ENCODE results near the gene STRAP. TPM values are rescaled to one million over a fixed set of nuclear protein-coding genes. Genes with fewer than 3 reads are reported as not detected.
"Not testable (repeated sequence)": the region's sequence is repeated elsewhere in the genome, so short reads cannot be mapped to it uniquely, and the experiment has no call there.

The STRAP gene
- total RNA-seq, 1 donor from 2014 or later: 80.9 TPM

DNA sequence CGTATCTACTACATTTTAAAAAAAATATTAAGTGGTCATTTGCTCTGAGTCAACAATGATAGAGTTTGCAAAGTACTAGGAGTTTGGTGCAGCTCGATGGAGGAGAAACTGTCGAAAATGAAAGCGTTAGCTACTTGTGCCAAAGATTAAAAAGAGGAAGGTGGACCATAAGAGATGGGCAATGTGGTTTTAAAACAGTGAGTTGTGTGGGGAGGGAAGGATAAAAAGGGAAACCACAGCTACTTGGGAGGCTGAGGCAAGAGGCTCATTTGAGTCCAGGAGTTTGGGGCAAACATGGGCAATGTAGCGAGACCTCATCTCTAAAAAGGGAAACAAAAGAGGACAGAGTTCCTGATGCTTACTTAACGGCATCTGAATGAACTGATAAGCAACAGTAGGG lies 18.2 kb upstream of the STRAP start:
- DNase-seq (ENCODE audit: extremely low read depth, low read depth, low spot score): no peak

DNA sequence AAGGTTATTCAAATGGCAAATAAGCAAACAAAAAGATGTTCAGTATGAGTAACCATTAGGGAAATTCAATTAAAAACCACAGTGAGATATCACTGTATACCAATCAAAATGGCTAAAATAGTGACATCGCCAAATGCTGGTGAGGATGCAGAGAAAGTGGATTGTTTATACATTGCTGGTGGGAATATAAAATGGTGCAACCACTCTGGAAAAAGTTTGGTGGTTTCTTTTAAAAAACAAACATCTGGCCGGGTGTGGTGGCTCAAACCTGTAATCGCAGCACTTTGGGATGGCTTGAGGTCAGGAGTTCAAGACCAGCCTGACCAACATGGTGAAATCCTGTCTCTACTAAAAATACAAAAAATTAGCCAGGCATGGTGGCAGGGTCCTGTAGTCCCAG lies 14.0 kb upstream of the STRAP start:
- no peak for DNase-seq (ENCODE audit: extremely low read depth, low read depth, low spot score)

DNA sequence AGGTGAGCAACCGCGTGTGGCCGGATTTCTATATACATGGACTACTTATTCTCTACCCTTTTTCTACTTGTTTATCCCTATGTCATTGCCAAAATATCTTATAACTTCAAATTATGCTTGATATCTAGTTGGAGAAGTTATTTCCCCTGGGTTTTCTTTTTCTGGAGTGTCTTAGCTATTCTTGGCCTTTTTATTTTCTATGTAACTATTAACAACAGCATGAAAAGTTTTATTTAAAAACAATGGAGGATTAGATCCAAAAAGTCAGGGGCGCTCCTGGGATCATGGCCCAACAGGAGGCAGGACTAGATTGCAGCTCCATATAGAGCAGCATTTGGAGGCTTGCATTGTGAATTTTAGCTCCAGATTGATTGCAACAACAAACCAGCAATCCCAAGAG lies 8.6 kb upstream of the STRAP start:
- no peak for DNase-seq (ENCODE audit: extremely low read depth, low read depth, low spot score)

DNA sequence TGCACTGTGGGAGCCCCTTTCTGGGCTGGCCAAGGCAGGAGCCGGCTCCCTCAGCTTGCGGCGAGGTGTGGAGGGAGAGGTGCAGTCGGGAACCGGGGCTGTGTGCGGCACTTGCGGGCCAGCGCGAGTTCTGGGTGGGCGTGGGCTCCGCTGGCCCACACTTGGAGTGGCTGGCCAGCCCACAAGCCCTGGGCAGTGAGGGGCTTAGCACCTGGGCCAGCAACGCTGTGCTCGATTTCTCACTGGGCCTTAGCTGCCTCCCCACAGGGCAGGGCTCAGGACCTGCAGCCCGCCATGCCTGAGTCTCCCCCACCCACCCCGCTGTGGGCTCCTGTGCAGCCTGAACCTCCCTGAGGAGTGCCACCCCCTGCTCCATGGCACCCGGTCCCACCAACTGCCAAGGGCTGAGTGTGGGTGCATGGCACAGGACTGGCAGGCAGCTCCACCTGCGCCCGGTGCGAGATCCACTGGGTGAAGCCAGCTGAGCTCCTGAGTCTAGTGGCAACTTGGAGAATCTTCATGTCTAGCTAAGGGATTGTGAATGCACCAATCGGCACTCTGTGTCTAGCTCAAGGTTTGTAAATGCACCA lies 7.5 kb upstream of the STRAP start:
- not testable (repeated sequence) for DNase-seq (ENCODE audit: extremely low read depth, low read depth, low spot score)

DNA sequence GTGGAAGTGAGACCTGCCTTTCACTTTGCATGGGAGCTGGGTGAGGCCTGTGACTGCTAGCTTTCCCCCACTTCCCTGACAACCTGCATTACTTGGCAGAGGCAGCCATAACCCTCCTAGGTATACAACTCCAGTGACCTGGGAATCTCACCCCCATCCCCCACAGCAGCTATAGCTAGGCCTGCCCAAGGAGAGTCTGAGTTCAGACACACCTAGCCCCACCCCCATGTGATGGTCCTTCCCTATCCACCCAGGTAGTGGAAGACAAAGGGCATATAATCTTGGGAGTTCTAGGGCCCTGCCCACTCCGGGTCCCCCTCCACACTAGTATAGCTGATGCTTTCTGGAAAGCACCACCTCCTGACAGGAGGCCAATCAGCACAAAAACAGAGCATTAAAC lies 6.3 kb upstream of the STRAP start:
- no peak for DNase-seq (ENCODE audit: extremely low read depth, low read depth, low spot score)

DNA sequence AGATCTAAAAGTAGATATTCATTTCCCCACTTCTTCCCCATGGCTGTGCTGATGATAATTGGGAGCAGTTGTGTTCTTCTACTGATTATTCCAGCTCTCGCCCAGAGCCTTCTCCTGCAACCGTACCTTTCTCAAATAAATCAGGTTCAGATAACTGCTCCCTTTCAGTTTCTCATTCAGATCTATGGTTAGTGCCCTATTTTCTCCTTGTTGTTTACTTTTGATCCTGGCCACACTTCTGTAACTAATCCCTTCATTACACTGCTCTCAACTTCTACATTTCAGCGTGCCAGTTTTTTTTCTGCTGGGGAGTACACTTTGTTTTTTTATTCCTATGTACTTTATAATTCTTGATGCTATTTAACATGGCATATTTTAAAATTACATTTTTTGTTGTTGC lies 2.8 kb upstream of the STRAP start:
- DNase-seq (ENCODE audit: extremely low read depth, low read depth, low spot score): no peak

DNA sequence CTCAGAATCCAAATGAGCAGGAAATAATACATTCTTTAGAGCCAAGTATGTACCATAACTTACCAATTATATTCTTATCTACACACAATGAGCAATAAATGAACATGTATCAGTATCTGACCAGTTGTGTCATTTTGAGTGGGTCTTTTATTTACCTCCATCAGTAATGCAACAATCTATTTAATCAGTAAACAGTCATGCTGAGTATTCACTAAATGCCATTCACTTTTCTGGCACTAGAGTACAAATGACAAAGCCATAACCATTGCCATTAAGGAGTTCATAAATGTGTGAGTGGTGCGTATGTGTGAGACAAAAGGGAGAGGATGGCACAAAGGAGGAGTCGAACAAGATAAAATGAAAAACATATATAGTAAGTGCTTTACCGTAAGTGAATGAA lies 1.5 kb upstream of the STRAP start:
- no peak for DNase-seq (ENCODE audit: extremely low read depth, low read depth, low spot score)

DNA sequence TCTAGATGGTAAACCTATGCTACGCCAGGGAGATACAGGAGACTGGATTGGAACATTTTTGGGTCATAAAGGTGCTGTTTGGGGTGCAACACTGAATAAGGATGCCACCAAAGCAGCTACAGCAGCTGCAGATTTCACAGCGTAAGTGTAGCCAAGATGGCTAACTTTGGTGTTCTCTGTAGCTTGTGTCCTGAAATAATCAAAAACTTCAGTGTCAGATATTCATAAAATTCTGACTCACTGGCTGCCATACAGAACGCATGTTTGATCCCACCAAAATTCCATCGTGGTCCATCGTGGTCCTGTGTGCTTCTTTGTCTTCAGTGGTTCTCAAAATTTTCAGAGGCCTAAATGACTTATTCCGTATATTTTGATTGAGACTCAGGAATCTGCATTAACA lies 1.3 kb downstream of the STRAP start:
- no peak for DNase-seq (ENCODE audit: extremely low read depth, low read depth, low spot score)

DNA sequence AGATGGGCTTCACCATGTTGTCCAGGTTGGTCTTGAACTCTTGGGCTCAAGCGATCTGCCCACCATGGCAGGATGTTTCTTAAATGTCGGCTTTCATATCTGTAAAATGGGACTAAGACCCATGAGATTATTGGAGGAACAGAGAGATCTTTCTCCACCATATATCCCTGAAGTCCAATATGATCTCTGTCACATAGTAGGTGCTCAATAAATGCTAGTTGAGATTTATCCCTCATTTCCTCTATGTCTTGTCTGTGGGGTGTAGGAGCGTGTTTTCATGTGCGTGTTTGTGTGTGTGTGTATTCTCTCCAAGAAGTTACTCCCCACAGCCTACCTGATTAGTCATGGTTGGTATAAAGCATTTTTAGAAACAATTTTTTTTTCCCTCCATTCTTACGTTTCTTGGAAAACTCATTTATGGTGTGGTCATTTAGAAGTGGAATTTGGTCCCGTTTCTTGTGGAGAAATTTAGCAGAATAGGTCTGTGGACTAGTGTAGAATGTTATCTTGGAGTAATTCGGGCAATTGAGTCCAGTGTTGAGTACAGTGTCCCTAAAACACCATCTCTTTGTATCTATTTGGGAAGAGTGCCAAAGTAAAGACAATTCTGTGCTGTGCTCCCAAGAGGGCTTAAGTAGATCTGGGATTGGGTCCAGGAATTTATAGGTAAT lies 4.3 kb downstream of the STRAP start:
- no peak for DNase-seq (ENCODE audit: extremely low read depth, low read depth, low spot score)

DNA sequence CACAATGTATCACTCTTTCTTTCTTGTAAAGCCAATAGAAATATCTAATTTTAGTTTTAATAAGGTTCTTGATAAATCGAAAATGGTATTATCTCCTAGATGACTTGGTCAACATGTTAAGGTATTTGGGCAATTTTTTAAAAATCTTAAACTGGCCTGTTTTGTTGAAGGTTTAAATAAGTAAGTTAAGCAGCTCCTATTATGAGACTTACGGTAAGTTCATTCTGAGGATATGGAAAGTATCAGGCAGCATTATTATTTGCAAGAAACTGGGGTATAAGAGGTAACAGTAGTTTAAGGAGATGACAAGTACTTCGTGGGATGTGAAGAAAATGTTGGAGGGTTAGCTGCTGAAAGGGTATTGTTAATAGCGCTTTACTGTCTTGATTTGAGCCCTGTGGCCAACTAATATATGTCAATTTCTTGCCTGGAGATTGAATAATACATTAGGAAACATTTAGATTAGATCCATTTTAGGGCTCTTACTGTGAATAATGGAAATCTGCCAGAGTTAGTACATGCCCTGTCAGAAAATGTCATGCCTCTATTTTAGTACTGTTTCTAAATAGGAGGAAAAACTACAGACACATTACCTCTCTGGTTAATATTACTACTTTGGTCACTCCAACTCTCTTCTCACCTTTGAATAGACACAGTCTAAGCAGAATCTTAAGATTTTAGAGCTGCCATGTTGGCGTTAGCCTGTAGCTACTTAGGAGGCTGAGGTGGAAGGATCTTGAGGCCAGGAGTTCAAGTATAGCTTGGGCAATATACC lies 5.0 kb downstream of the STRAP start:
- no peak for DNase-seq (ENCODE audit: extremely low read depth, low read depth, low spot score)

DNA sequence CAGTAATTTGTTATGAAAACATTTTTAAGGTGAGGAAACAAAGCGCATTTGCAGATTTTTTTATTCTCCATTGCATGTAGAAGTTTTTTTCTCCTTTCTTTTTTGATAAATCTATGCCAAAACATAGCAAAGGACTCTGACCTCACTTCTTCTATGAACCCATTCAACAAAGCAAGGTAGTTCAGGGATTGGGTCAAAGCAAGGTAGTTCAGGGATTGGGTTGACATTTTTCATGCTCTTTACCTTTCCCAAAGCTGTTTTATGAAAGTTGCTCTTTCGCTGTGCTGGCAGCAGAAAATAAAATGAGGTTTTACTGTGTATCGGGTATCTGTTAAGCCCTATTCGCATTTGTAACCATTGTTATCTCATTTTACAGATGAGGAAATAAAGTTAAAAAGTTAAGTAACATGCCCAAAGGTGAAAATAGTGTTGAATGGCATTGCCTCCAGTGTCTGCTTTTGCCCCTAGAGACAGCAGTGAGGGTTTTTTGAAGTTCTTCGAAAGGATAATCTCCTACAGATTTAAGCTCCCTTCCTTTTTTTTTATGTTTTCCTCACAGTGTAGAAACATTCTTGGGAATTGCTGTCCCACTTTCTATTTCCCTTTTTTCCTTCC lies 10.6 kb downstream of the STRAP start:
- DNase-seq (ENCODE audit: extremely low read depth, low read depth, low spot score): no peak

DNA sequence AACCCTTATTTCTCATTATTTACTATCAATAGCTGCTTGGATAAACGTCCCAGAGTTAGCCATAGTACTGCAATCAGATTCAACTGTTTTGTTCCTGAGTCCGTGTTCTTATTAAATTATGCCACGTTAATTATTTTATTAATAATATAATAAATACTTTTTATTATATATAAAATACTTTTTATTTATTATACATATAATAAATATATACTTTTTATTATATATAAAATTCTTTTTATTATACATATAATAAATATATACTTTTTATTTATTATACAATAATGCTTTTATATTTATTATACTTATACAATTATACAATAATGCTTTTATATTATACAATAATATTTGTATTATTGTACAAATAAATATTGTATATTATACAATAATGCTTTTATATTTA lies 11.1 kb downstream of the STRAP start:
- DNase-seq (ENCODE audit: extremely low read depth, low read depth, low spot score): no peak

DNA sequence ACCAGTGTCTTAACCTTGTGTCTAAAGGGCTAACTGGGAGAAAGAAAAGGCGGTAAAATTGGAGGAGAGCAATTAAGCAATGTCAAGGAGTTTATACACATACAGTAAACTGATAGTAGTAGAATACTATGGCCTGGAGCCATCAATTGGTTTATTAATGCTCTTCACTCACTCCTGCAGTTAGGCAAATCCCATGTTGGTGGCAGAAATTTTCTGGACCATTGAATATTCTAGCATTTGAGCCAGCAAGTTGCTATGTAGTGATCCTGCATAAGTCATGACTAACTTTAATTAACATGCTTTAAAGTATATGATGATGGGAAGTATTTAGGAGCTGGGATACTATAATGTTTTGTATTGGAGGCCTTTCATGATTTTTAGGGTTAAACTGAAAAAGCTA lies 14.7 kb downstream of the STRAP start:
- no peak for DNase-seq (ENCODE audit: extremely low read depth, low read depth, low spot score)

DNA sequence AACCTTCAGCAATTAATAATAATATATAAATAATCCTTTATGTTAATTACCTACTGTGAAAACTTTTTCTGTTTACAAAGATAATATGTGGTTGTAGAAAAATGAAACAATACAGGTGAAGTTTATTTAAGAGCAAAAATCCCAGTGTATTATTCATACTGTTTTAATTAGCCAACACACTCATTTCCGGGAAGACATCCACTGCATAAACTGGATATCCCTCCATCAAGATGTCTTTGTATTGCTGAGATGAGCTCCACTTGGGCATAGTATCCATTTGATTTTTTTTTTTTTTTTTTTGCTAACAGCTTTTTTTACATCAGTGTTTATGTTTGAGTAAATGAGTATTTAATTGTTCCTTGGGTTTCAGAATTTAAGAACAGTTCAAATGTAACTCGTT lies 15.2 kb downstream of the STRAP start:
- DNase-seq (ENCODE audit: extremely low read depth, low read depth, low spot score): no peak

DNA sequence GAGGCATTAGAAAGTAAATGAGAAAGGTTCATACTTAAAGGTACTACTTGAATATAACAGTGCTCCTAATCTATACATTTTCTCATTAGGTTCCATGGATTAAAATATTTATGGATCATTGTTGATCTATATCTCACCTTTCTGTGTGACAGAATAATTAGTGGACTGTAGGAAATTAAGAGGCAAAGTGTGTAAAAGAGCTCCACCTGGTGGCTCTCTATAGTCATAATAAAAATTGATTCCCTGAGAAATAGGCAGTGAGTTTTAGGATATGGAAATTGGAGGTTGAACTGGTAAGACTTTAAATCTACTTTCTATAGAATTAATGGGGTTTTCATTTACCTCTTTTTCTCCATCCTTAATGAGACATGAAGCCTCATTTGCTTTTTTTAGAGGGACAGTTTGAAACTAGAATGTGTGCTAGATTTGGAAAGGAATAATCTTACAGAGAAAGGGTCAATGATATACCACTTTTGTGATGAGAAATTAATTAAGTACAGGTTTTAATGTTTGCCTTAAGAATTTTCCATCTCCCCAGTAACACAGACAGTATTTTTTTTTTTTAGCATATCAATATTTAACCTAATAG lies 17.2 kb downstream of the STRAP start:
- DNase-seq (ENCODE audit: extremely low read depth, low read depth, low spot score): no peak

DNA sequence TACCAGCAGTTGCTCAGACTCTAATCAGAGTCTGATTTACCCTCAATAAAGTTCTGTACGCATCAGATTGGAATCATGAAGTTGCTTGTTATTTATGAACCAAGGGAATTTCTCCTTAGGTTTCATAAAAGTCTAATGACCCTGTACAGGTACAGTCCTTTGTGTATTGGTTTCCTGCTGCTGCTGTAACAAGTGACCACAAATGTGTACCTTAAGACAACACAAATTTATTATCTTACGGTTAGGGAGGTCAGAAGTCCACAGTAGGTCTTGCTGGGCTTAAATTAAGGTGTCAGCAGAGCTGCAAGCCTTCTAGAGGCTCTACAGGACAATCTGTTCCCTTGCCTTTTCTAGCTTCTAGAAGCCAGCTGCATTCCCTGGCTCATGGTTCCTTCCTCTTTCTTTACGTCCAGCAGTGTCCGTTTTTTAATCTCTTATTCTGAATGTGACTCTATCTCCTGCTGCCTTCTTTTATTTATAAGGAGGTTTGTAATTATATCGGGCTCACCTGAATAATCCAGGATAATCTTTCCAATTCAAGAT lies 22.3 kb downstream of the STRAP start:
- DNase-seq (ENCODE audit: extremely low read depth, low read depth, low spot score): no peak

DNA sequence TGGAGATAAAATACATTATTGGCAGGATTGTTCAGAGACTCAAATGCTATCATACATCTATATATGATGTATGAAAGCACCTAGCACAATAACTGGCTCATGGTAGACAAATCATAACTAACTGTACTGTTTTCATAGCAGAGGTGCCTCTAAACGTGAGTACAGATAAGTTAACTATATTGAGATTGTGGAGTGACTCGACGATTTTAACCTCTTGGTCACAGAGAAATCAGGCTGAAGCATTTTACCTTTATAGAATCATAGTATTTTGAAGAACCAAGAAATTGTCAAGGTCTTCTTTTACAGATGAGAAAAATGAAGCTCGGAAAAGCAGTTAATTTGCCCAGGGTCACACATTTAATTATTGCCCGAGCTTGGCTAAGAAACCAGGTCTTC lies 28.3 kb downstream of the STRAP start:
- no peak for DNase-seq (ENCODE audit: extremely low read depth, low read depth, low spot score)

DNA sequence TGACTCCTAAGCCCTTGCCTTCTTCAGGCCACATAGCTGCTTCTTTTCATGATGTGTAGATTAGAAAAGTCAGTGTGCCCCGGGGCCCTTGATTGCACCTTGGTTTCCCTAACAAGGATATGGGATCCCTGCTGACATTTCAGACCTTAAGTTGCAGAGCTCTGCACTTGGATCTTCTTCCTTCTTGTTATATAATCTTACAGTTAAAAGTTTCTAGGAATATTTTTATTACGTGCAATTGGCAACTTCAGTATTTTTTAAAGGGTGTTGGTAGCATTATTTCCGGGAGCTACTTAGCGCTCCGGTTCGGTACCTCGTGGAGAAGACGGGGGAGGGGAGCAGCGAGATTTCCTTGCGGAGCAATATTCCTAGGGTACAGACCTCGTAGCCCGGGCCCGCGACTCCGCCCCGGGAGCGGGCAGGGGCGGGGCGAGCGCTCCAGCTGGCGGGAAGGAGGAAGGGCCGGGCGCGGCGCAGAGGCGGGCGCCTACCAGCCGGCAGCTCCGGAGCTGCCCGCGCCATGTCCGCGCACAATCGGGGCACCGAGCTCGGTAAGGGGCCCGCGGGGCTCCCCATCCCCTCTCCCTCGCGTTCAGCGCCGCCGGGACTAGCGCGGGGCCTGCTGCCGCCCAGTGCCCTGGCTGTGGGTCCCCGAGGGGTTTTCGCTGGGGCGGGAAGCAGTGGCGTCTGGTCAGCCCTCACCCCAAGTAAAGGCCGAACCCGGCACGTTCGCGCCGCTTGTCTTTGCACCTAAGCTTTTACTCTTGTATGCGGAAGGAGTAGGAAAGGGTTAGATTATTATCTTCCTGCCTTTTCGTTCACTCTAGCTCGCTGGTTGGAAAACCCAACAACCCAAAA lies 28.9 kb downstream of the STRAP start, which contains the start of gene DERA:
TSS of gene DERA (plus strand) at position 469 of the 858 bp plus-strand sequence. CDS start at position 521, 52 bp downstream.
- no peak for DNase-seq (ENCODE audit: extremely low read depth, low read depth, low spot score)

DNA sequence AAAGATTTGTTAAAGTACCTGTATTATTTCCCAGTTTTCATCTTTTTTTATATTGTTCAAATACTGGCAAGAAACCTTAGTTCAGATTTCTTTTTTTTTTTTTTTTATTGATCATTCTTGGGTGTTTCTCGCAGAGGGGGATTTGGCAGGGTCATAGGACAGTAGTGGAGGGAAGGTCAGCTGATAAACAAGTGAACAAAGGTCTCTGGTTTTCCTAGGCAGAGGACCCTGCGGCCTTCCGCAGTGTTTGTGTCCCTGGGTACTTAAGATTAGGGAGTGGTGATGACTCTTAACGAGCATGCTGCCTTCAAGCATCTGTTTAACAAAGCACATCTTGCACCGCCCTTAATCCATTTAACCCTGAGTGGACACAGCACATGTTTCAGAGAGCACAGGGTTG lies 29.7 kb downstream of the STRAP start:
- DNase-seq (ENCODE audit: extremely low read depth, low read depth, low spot score): not testable (repeated sequence)

DNA sequence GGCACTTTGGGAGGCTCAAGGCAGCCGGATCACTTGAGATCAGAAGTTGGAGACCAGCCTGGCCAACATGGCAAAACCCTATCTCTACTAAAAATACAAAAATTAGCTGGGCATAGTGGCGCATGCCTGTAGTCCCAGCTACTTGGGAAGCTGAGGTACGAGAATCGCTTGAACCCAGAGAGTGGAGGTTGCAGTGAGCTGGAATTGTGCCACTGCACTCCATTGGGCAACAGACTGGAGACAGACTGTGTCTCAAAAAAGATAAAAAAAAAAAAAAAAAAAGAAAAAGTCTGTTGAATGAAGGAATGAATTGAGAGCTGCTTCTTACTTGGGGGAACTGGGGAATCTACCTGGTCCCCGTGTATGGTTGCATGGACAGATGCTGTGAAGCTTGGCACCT lies 31.9 kb downstream of the STRAP start:
- not testable (repeated sequence) for DNase-seq (ENCODE audit: extremely low read depth, low read depth, low spot score)
